ENCODE results near the gene SV2B. TPM values are rescaled to one million over a fixed set of nuclear protein-coding genes. Genes with fewer than 3 reads are reported as not detected.

The SV2B gene
- total RNA-seq, 1 experiment from 2014 or later: 1.4 TPM

- Mint-ChIP-seq H3K4me3 (no peak overlapping the region), H3K4me1 (peaks cover 3% of the 10 kb centered on the region; the same call in 1 of the 2 replicates), H3K27ac (peak overlapping the region; percentile 36), H3K9me3 (no peaks in the 10 kb centered on the region; the same call in 1 of the 2 replicates), H3K36me3 (no peaks in the 10 kb centered on the region), H3K27me3 (ENCODE audit: low read depth) (no peaks in the 10 kb centered on the region)
- POLR2A ChIA-PET: no interaction called here
- TF ChIP-seq NR1H2 (CRISPR knock-in tag; IDR thresholded peaks at IDR 0.05) (no peak), TCF7 (CRISPR knock-in tag; IDR thresholded peaks at IDR 0.05; ENCODE audit: low read depth) (no peak), ZBTB21 (CRISPR knock-in tag; IDR thresholded peaks at IDR 0.05; ENCODE audit: borderline replicate concordance) (no peak), CDX4 (CRISPR knock-in tag; IDR thresholded peaks at IDR 0.05; ENCODE audit: borderline replicate concordance) (no peak), FOXK1 (CRISPR knock-in tag; IDR thresholded peaks at IDR 0.05) (no peak), HMGA2 (CRISPR knock-in tag; IDR thresholded peaks at IDR 0.05) (no peak), ZNF425 (CRISPR knock-in tag; conservative IDR thresholded peaks at IDR 0.05) (no peak), ZNF232 (CRISPR knock-in tag; IDR thresholded peaks at IDR 0.05) (no peak)
- TF ChIP-seq, protein P1, sequence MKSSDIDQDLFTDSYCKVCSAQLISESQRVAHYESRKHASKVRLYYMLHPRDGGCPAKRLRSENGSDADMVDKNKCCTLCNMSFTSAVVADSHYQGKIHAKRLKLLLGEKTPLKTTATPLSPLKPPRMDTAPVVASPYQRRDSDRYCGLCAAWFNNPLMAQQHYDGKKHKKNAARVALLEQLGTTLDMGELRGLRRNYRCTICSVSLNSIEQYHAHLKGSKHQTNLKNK (CRISPR knock-in tag; IDR thresholded peaks at IDR 0.05): no peak
- TF ChIP-seq, protein P2, sequence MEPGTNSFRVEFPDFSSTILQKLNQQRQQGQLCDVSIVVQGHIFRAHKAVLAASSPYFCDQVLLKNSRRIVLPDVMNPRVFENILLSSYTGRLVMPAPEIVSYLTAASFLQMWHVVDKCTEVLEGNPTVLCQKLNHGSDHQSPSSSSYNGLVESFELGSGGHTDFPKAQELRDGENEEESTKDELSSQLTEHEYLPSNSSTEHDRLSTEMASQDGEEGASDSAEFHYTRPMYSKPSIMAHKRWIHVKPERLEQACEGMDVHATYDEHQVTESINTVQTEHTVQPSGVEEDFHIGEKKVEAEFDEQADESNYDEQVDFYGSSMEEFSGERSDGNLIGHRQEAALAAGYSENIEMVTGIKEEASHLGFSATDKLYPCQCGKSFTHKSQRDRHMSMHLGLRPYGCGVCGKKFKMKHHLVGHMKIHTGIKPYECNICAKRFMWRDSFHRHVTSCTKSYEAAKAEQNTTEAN (CRISPR knock-in tag; IDR thresholded peaks at IDR 0.05): no peak
- ATAC-seq (no peak), DNase-seq (ENCODE audit: low spot score) (no peak)
- CTCF ChIA-PET: no interaction called here
These were observed 92.8 kb downstream of the SV2B start for GRCh38 chr15:91192690-91193377.

DNA sequence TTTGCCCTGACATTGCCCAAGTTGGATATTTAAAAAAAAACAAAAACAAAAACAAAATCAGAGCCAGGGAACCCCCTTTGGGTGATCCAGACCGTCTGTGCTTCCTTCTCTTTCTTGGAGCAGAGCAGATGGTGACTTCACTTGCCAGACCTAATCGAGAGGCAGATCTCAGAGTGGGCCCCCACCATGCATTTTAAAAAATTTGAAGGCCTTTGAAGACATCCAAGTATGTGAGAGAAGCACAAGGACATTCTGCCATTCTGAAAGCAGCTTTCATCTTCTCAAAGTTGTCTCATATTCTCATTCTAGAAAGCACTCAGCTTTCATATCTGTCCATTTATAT, 93.3 kb downstream of the SV2B start:
- H3K4me3 Mint-ChIP-seq: no peak overlapping the region
- no peak overlapping the region for H3K27ac Mint-ChIP-seq
- POLR2A ChIA-PET: no interaction called here
- no peak for TF ChIP-seq CREB1 (CRISPR knock-in tag; IDR thresholded peaks at IDR 0.05)
- TF ChIP-seq RELA (CRISPR knock-in tag; IDR thresholded peaks at IDR 0.05; ENCODE audit: borderline replicate concordance): no peak
- no peak for TF ChIP-seq PRRX2 (CRISPR knock-in tag; IDR thresholded peaks at IDR 0.05)
- TF ChIP-seq, protein P3, sequence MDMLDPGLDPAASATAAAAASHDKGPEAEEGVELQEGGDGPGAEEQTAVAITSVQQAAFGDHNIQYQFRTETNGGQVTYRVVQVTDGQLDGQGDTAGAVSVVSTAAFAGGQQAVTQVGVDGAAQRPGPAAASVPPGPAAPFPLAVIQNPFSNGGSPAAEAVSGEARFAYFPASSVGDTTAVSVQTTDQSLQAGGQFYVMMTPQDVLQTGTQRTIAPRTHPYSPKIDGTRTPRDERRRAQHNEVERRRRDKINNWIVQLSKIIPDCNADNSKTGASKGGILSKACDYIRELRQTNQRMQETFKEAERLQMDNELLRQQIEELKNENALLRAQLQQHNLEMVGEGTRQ (CRISPR knock-in tag; IDR thresholded peaks at IDR 0.05): no peak
- no peak for TF ChIP-seq ESRRA (CRISPR knock-in tag; IDR thresholded peaks at IDR 0.05; ENCODE audit: borderline replicate concordance)
- no peak for TF ChIP-seq KAT7 (CRISPR knock-in tag; IDR thresholded peaks at IDR 0.05; ENCODE audit: borderline replicate concordance)
- TF ChIP-seq ZNF281 (CRISPR knock-in tag; IDR thresholded peaks at IDR 0.05): no peak
- no peak for TF ChIP-seq MYBL2 (CRISPR knock-in tag; IDR thresholded peaks at IDR 0.05)
- no peak for TF ChIP-seq NR2C2 (CRISPR knock-in tag; IDR thresholded peaks at IDR 0.05)
- no peak for TF ChIP-seq TCF7 (CRISPR knock-in tag; IDR thresholded peaks at IDR 0.05; ENCODE audit: low read depth)
- TF ChIP-seq, protein P4, sequence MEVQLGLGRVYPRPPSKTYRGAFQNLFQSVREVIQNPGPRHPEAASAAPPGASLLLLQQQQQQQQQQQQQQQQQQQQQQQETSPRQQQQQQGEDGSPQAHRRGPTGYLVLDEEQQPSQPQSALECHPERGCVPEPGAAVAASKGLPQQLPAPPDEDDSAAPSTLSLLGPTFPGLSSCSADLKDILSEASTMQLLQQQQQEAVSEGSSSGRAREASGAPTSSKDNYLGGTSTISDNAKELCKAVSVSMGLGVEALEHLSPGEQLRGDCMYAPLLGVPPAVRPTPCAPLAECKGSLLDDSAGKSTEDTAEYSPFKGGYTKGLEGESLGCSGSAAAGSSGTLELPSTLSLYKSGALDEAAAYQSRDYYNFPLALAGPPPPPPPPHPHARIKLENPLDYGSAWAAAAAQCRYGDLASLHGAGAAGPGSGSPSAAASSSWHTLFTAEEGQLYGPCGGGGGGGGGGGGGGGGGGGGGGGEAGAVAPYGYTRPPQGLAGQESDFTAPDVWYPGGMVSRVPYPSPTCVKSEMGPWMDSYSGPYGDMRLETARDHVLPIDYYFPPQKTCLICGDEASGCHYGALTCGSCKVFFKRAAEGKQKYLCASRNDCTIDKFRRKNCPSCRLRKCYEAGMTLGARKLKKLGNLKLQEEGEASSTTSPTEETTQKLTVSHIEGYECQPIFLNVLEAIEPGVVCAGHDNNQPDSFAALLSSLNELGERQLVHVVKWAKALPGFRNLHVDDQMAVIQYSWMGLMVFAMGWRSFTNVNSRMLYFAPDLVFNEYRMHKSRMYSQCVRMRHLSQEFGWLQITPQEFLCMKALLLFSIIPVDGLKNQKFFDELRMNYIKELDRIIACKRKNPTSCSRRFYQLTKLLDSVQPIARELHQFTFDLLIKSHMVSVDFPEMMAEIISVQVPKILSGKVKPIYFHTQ (CRISPR knock-in tag; IDR thresholded peaks at IDR 0.05): no peak
- TF ChIP-seq, protein P2 (CRISPR knock-in tag; IDR thresholded peaks at IDR 0.05): no peak

More for the DNA sequence above, 93.3 kb downstream of the SV2B start:
- H3K4me1 Mint-ChIP-seq: peaks cover 3% of the 10 kb centered on the region; the same call in 1 of the 2 replicates
- no peak for ATAC-seq
- no peaks in the 10 kb centered on the region for H3K27me3 Mint-ChIP-seq (ENCODE audit: low read depth)
- CTCF ChIA-PET: no interaction called here
- H3K36me3 Mint-ChIP-seq: no peaks in the 10 kb centered on the region
- H3K9me3 Mint-ChIP-seq: no peaks in the 10 kb centered on the region; the same call in 1 of the 2 replicates
- no peak for DNase-seq (ENCODE audit: low spot score)

All from WTC11 (cell line).